HepG2 (cell line): ENCODE data around the gene SLC35B4. TPM values are rescaled to one million over a fixed set of nuclear protein-coding genes. Genes with fewer than 3 reads are reported as not detected.

ENCODE experiments used
- ADNP ChIP-seq: sonication (generic); formaldehyde crosslinking; IDR thresholded peaks from 2 replicates; pipeline ENCODE4 v1.4.0; 2020; ENCODE audit warnings: missing genetic modification reagents
- ARHGAP35 ChIP-seq: sonication (generic); formaldehyde crosslinking; IDR thresholded peaks from 2 replicates; pipeline ENCODE4 v1.9.0; 2022; ENCODE audit warnings: mild to moderate bottlenecking, inconsistent platforms, moderate library complexity, missing genetic modification reagents, borderline replicate concordance
- EHMT2 ChIP-seq: fragments of 200-600 bp; sonication (generic); IDR thresholded peaks from 2 replicates; pipeline ENCODE4 v1.7.0; 2017; ENCODE audit warnings: antibody characterized with exemption, low read depth, low read length, borderline replicate concordance
- ELF3 ChIP-seq: IDR thresholded peaks from 2 replicates; pipeline ENCODE4 v1.6.1; 2016; ENCODE audit warnings: missing genetic modification reagents, missing compliant biosample characterization
- GATAD1 ChIP-seq: IDR thresholded peaks from 2 replicates; pipeline ENCODE4 v1.6.1; 2016; ENCODE audit warnings: missing genetic modification reagents, missing compliant biosample characterization
- HOXA7 ChIP-seq: sonication (generic); formaldehyde crosslinking; IDR thresholded peaks from 2 replicates; pipeline ENCODE4 v1.8.1; 2022; ENCODE audit warnings: mild to moderate bottlenecking, missing genetic modification reagents, moderate library complexity
- MED13 ChIP-seq: sonication (generic); formaldehyde crosslinking; IDR thresholded peaks from 2 replicates; pipeline ENCODE4 v1.5.0; 2020; ENCODE audit warnings: missing genetic modification reagents
- MTF1 ChIP-seq: sonication (generic); formaldehyde crosslinking; IDR thresholded peaks from 2 replicates; pipeline ENCODE4 v1.5.0; 2020; ENCODE audit warnings: missing genetic modification reagents
- PITX1 ChIP-seq: sonication (generic); formaldehyde crosslinking; IDR thresholded peaks from 2 replicates; pipeline ENCODE4 v1.5.1; 2020; ENCODE audit warnings: mild to moderate bottlenecking, missing genetic modification reagents
- SAP130 ChIP-seq: IDR thresholded peaks from 2 replicates; pipeline ENCODE4 v1.6.1; 2016; ENCODE audit warnings: low read depth
- SIX4 ChIP-seq: sonication (generic); formaldehyde crosslinking; IDR thresholded peaks from 2 replicates; pipeline ENCODE4 v1.4.0; 2020; ENCODE audit warnings: missing genetic modification reagents
- SMYD3 ChIP-seq: sonication (generic); formaldehyde crosslinking; IDR thresholded peaks from 2 replicates; pipeline ENCODE4 v1.8.1; 2023; ENCODE audit warnings: mild to moderate bottlenecking, missing genetic modification reagents
- THYN1 ChIP-seq: sonication (generic); formaldehyde crosslinking; IDR thresholded peaks from 2 replicates; pipeline ENCODE4 v1.8.1; 2023; ENCODE audit warnings: low read depth, mild to moderate bottlenecking, moderate library complexity, missing genetic modification reagents, borderline replicate concordance
- ZNF207 ChIP-seq: fragments of 450-650 bp; IDR thresholded peaks from 2 replicates; pipeline ENCODE4 v1.6.1; 2016; ENCODE audit warnings: antibody characterized with exemption, borderline replicate concordance
- ZNF24 ChIP-seq: fragments of 450-650 bp; IDR thresholded peaks from 2 replicates; pipeline ENCODE4 v1.6.1; 2017; ENCODE audit warnings: antibody characterized with exemption, mild to moderate bottlenecking
- ZNF30 ChIP-seq: sonication (generic); formaldehyde crosslinking; IDR thresholded peaks from 2 replicates; pipeline ENCODE4 v1.5.0; 2020; ENCODE audit warnings: mild to moderate bottlenecking, missing genetic modification reagents
- ZNF326 ChIP-seq: sonication (generic); formaldehyde crosslinking; IDR thresholded peaks from 2 replicates; pipeline ENCODE4 v1.4.0; 2020; ENCODE audit warnings: missing genetic modification reagents, borderline replicate concordance
- ZNF546 ChIP-seq: sonication (generic); formaldehyde crosslinking; conservative IDR thresholded peaks from 2 replicates; pipeline ENCODE4 v1.8.1; 2023; ENCODE audit warnings: mild to moderate bottlenecking, missing genetic modification reagents
- ZNF776 ChIP-seq: sonication (generic); formaldehyde crosslinking; IDR thresholded peaks from 2 replicates; pipeline ENCODE4 v1.4.0; 2020; ENCODE audit warnings: mild to moderate bottlenecking, missing genetic modification reagents
- ZNF816 ChIP-seq: sonication (generic); formaldehyde crosslinking; IDR thresholded peaks from 2 replicates; pipeline ENCODE4 v1.8.0; 2022; ENCODE audit warnings: missing genetic modification reagents, mild to moderate bottlenecking, borderline replicate concordance
- polyA plus RNA-seq, 8 experiments: library from polyadenylated mRNA; depleted of rRNA in 3 of 8; stranded (reverse) in 7 of 8; unstranded in 1 of 8; fragments of >200 nt; fragmentation: Illumina TruSeq in 4 of 8; extraction: Trizol in 4 of 8; gene quantifications; 2 replicates each; pipeline versions ENCODE4 v1.2.1 to v1.2.3, GENCODE V29; 2011 to 2016; ENCODE audit warnings: low read depth in 4 of 8, missing spikeins in 1 of 8, mixed read lengths in 1 of 8; ENCODE audit not compliant: insufficient read depth in 1 of 8
- total RNA-seq, 5 experiments: library from RNA; depleted of rRNA; stranded (reverse); fragments of >200 nt; fragmentation: Illumina TruSeq; extraction: Trizol; gene quantifications; 2 replicates each; pipeline ENCODE4 v1.2.3, GENCODE V29; 2016; ENCODE audit warnings: low read depth in 1 of 5
- TF ChIP-seq, protein P1 (sequence below): sonication (generic); formaldehyde crosslinking; IDR thresholded peaks from 2 replicates; pipeline ENCODE4 v1.4.0; 2020; ENCODE audit warnings: mild to moderate bottlenecking, low read depth, missing genetic modification reagents
- TF ChIP-seq, protein P2 (sequence below): IDR thresholded peaks from 2 replicates; pipeline ENCODE4 v1.6.1; 2012; ENCODE audit warnings: low read depth, low read length, improper control_type of control experiment
- TF ChIP-seq, protein P3 (sequence below): IDR thresholded peaks from 2 replicates; pipeline ENCODE4 v1.4.0; 2020; ENCODE audit warnings: mild to moderate bottlenecking, missing genetic modification reagents

The SLC35B4 gene
- total and polyA plus RNA-seq, 2 of the 13 experiments (the other 11 are each of a cell fraction or from before 2014, with no cell fraction given), result 17.1 to 17.8 TPM

DNA sequence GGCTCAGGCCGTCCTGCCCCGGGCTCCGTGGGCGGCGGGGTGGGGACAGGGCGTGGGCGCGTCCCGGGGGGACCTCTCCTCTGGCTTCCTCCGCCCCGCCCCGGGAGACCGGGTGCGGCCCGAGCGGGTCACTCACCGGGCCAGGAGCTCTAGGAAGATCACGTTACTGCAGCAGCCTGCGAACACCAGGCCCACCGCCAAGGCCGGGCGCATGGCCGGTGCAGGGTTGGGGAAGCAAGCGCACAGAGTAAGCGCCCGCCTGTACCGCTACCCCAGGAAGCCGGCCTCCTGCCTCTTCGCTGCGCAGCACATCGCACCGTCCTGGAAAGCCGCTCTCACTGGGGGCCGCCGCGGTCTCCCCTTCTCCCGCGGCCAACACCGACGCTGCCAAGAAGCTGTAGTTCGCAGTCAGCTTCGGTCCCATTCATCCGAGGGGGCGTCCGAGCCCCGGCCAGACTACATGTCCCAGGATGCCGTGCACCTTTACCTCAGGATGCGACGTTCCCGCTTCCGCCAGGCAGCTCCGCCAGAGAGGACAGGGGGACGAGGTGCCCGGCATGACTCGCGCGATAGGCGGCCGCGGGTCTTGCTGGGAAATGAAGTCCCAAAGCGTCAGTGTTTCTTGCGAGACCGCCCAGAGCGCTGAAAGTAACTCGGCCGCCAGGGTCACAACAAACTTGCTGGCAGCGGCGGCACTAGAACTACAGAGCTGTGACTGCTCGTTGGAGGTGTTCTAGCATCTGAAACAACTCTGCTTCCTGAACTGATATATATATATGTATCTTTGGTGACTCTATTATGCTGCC lies at the start of gene SLC35B4 (continued):
- TF ChIP-seq, protein P1, sequence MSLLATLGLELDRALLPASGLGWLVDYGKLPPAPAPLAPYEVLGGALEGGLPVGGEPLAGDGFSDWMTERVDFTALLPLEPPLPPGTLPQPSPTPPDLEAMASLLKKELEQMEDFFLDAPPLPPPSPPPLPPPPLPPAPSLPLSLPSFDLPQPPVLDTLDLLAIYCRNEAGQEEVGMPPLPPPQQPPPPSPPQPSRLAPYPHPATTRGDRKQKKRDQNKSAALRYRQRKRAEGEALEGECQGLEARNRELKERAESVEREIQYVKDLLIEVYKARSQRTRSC (CRISPR knock-in tag), result no peak
- TF ChIP-seq ZNF207 (no peak), HOXA7 (CRISPR knock-in tag) (no peak), GATAD1 (CRISPR knock-in tag) (peak; percentile 89), ZNF546 (0 out of 2 replicates have a peak, but pooled peaks have one; percentile 30), SAP130 (peak; percentile 81), MED13 (CRISPR knock-in tag) (peak; percentile 69; the same call in 1 of the 2 replicates), ZNF816 (CRISPR knock-in tag) (no peak), ZNF326 (CRISPR knock-in tag) (no peak), PITX1 (no peak; the same call in none of the 2 replicates), ZNF30 (CRISPR knock-in tag) (no peak), ARHGAP35 (CRISPR knock-in tag) (no peak; the same call in 1 of the 2 replicates), ELF3 (CRISPR knock-in tag) (peak; percentile 86), ADNP (CRISPR knock-in tag) (no peak), ZNF776 (CRISPR knock-in tag) (peak; percentile 66; the same call in 1 of the 2 replicates), MTF1 (CRISPR knock-in tag) (no peak), EHMT2 (no peak), ZNF24 (no peak), SIX4 (CRISPR knock-in tag) (no peak), SMYD3 (CRISPR knock-in tag) (no peak), THYN1 (CRISPR knock-in tag) (no peak)
- TF ChIP-seq, protein P2, sequence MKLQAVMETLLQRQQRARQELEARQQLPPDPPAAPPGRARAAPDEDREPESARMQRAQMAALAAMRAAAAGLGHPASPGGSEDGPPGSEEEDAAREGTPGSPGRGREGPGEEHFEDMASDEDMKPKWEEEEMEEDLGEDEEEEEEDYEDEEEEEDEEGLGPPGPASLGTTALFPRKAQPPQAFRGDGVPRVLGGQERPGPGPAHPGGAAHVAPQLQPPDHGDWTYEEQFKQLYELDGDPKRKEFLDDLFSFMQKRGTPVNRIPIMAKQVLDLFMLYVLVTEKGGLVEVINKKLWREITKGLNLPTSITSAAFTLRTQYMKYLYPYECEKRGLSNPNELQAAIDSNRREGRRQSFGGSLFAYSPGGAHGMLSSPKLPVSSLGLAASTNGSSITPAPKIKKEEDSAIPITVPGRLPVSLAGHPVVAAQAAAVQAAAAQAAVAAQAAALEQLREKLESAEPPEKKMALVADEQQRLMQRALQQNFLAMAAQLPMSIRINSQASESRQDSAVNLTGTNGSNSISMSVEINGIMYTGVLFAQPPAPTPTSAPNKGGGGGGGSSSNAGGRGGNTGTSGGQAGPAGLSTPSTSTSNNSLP, result no peak
- TF ChIP-seq, protein P3, sequence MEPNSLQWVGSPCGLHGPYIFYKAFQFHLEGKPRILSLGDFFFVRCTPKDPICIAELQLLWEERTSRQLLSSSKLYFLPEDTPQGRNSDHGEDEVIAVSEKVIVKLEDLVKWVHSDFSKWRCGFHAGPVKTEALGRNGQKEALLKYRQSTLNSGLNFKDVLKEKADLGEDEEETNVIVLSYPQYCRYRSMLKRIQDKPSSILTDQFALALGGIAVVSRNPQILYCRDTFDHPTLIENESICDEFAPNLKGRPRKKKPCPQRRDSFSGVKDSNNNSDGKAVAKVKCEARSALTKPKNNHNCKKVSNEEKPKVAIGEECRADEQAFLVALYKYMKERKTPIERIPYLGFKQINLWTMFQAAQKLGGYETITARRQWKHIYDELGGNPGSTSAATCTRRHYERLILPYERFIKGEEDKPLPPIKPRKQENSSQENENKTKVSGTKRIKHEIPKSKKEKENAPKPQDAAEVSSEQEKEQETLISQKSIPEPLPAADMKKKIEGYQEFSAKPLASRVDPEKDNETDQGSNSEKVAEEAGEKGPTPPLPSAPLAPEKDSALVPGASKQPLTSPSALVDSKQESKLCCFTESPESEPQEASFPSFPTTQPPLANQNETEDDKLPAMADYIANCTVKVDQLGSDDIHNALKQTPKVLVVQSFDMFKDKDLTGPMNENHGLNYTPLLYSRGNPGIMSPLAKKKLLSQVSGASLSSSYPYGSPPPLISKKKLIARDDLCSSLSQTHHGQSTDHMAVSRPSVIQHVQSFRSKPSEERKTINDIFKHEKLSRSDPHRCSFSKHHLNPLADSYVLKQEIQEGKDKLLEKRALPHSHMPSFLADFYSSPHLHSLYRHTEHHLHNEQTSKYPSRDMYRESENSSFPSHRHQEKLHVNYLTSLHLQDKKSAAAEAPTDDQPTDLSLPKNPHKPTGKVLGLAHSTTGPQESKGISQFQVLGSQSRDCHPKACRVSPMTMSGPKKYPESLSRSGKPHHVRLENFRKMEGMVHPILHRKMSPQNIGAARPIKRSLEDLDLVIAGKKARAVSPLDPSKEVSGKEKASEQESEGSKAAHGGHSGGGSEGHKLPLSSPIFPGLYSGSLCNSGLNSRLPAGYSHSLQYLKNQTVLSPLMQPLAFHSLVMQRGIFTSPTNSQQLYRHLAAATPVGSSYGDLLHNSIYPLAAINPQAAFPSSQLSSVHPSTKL, result peak; percentile 58
